HG03060 (cell line): ENCODE data around the gene ENPEP.

ENCODE experiments used
- ATAC-seq: cut with Tn5 transposase; IDR thresholded peaks from one replicate; pipeline ENCODE4 v1.9.1; 2021; ENCODE audit warnings: low read depth, moderate number of reproducible peaks; ENCODE audit not compliant: unreplicated experiment

The ENPEP gene

DNA sequence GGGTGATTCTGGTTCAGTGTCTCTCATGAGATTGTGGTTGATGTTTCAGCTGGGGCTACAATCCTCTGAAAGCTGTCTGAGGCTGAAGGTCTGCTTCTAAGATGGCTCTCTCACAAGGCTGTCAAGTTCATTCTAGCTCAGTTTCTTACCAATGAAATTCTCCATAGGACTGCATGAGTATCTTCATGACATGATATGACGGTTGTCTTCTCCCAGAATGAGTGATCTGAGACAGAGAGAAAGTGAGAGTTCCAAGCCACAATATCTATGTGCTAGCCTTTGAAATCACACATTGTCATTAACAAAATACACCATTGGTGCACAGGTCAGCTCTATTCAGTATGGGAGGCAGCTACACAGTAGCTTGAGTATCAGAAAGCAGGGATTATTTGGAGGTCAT, 119.6 kb downstream of the ENPEP start:
- no peak for ATAC-seq

DNA sequence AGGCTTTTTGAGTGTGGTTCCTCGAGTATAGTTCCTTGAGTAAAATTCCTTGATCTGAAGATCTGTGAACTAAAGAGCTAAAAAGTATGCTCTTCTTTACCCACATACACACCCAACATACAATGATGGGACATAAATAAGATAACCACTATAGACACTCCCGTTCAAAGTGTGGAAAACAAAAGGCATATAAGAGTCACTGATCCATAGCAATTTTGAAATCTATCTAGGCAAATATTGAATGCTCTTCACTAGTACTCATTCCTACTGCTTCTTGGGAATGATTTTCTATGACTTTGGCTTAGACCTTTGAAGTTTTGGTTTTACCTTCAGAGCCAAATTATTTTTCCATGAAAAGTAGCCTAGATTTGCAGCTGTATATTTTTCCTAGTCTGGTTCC, 120.5 kb downstream of the ENPEP start:
- no peak for ATAC-seq

DNA sequence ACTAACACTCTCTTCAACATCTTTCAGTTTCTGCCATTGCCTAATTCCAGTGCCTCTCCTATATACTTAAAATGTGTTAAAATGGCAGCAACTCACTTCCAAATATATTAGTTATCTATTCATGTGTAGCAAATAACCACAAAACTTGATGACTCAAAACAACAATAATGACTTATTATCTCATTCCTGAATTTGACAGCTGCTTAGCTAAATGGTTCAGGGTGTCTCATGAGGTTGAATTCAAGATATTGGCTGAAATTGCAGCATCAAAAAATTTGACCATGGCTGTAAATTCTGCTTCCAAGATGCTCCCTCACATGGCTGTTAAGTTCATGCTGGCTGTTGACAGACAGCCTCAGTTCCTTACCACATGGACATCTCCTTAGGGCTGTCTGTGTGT, 121.6 kb downstream of the ENPEP start:
- no peak for ATAC-seq

- no peak for ATAC-seq
Observed at GRCh38 chr4:110602061-110602460, 126.1 kb downstream of the ENPEP start.

GRCh38 chr4:110605077-110605476, 129.1 kb downstream of the ENPEP start:
- no peak for ATAC-seq

DNA sequence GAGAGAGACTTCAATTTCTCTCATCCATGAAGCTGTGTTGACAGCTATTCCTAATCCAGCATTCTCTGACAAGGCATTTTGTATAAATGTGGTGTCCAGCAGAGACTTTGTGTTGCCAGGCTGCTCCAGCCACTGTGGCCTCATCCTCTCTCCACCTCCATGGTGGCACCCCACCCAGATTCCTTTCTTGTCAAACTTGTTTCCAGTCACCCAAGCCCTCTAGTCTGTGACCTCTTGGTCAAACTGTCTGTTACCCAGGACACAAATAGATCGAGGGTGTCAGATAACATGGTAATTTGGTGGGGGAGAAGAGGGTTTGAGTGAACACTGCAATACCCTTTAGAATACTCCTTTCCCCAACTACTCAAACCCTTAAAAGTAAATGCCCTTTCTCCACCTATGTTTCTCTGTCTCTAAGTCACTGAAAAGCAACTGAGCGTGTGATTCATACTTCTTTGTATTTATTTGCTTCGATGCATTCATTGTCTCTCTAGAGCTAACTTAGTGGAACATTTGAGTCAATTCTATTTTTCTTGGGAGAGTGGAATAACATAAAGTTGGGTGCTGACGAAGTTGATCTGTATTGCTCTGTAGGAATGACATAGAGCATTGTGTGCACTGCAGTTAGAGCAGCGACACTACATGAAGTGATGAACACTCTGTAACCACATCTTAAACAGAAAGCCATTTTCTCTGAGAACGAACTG, 133.2 kb downstream of the ENPEP start:
- ATAC-seq: no peak

DNA sequence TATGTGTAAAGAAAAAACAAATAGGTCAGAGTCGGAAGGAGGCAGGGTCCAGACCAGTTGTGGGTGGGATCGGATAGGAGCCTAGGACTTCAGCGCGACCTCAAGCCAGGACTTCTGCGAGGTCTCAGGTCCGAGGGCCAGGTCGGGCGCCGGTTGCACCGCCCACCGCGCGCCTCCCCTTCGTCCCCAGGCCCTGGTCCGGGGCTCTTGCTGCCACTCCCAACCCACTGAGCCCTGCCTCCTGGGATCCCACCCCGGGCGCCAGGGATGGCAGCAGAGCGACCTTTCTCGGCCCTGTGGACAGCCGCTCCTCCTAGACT, 134.6 kb downstream of the ENPEP start:
- ATAC-seq: no peak

DNA sequence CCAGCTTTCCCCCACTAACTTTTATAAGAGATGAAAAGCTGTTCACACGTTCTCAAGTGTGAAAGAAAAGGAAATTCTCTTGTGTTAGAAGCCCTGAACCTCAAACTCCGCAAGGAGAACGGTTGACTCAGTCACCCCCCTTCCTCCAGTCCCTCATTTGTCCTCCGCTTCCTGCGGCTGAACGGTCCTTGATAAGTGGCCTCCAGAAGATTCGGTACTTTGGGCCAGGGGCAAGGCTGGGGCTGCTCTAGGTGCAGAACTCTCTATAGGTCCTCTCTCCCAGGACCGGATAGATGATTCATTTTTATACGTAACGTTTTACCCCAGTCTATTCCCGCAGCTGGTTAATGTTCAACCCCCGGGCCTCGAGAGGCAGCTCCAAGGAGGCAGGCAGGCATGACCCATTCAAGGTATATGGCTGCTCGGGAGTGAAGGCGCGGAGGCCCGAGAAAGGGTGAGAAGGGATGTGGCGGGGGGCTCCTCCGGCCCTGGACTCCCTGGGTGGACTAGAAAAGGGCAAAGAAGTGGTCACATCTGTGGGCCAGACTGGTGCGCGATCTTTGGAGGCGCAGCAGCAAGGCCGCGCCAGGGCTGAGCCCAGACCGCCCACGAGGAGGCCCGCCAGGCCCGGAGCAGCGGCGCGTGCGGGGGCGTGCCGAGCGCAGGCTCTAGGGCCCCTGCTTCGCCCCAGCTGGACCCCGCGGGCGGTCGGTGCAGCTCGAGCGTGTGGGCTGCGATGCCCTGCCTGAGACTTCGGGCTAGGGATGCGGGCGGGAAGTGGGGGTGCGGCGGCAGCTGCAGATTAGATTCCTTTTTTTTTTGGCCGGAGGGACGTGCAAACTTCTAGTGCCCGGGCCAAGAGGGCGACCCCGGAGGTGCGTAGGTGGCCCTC, 135.2 kb downstream of the ENPEP start:
- ATAC-seq: peak; percentile 93

GRCh38 chr4:110611968-110612447, 136.1 kb downstream of the ENPEP start:
- ATAC-seq: no peak

GRCh38 chr4:110612631-110613269, 136.8 kb downstream of the ENPEP start:
- no peak for ATAC-seq

- no peak for ATAC-seq
Observed at GRCh38 chr4:110613745-110614144, 137.8 kb downstream of the ENPEP start.

DNA sequence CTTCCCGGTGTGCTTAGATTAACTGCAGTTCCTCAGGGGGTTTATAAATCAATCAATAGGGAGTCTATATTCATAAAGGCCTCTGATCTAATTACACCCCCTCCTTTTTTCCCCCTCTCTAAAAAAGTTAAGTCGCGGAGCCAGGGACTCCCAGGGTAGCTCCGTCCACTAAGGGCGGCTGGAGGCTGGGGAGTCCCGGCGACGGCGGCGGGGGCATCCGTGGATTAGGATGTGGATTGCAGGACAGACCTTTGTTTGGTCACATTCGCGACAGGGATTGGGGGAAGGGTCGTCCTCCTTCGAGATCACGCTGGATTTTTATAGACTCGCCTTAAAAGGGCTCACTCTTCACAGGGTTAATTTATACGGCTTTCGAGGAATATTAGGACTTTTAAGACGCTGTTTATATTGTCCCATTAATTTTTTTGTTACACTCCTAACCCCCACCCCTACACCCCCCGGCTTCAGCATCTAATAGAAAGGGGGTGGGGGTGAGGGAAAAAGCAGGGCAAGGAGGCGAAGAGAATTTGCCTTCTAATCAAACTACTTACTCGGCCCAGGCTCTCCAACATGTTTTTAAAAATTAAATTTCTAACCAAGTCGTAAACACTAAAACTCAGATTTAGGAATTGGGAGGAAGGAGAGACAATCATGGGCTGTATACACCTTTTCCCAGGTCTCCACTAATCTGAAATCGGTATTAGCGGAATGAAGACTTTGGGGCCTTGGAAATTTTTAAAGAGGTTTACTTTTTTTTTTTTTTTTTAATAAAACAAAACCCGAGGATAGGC, 138.4 kb downstream of the ENPEP start:
- ATAC-seq: no peak
